ELF-1 (cell line): ENCODE data around the gene SLC15A1.

Experiments used
- DNase-seq: peaks from one replicate; pipeline ENCODE4 v3.0.0-alpha.2; 2016; ENCODE audit warnings: low read depth, low spot score

The SLC15A1 gene, protein sequence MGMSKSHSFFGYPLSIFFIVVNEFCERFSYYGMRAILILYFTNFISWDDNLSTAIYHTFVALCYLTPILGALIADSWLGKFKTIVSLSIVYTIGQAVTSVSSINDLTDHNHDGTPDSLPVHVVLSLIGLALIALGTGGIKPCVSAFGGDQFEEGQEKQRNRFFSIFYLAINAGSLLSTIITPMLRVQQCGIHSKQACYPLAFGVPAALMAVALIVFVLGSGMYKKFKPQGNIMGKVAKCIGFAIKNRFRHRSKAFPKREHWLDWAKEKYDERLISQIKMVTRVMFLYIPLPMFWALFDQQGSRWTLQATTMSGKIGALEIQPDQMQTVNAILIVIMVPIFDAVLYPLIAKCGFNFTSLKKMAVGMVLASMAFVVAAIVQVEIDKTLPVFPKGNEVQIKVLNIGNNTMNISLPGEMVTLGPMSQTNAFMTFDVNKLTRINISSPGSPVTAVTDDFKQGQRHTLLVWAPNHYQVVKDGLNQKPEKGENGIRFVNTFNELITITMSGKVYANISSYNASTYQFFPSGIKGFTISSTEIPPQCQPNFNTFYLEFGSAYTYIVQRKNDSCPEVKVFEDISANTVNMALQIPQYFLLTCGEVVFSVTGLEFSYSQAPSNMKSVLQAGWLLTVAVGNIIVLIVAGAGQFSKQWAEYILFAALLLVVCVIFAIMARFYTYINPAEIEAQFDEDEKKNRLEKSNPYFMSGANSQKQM

DNA sequence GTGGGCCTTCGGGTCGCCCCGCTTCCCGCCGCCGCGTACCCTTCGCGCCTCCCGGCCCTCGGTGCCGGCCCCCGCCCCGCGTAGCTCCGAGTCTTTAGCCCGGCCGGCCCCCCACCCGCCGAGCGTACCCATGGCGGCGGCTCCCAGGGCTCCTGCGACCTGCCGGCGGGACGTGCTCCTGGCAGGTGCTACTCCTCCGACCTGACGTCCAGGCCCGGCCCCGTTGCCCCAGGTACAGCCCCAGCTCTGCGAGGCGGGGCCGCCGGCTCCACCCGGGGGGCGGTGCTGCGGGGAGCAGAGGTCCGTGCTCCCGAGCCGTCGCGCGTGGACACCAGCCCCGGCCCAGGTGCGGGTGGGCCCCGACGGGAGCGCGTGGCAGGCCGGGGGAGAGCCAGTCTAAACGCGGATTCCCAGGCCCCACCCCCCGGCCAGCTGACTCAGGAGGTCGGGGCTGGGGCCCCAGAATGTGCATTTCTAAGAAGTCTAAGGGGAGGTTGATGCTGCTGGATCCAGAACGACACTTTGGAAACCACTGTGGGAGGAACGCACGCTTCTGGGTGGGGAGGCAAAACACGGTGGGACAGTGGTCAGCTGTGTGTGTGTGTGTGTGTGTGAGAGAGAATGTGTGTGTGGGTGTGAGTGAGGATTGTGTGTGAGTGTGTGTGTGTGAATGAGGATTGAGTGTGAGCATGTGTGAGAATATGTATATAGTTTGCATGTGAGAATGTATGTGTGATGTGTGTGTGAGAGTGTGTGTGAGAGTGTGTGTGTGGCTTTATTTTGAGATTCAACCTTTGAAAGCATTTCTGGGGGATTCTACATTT lies at the start of gene SLC15A1:
Gene SLC15A1 (minus strand): TSS at position 206 of the 824 bp plus-strand sequence. CDS start 74 bp downstream, at position 132.
- no peak for DNase-seq

DNA sequence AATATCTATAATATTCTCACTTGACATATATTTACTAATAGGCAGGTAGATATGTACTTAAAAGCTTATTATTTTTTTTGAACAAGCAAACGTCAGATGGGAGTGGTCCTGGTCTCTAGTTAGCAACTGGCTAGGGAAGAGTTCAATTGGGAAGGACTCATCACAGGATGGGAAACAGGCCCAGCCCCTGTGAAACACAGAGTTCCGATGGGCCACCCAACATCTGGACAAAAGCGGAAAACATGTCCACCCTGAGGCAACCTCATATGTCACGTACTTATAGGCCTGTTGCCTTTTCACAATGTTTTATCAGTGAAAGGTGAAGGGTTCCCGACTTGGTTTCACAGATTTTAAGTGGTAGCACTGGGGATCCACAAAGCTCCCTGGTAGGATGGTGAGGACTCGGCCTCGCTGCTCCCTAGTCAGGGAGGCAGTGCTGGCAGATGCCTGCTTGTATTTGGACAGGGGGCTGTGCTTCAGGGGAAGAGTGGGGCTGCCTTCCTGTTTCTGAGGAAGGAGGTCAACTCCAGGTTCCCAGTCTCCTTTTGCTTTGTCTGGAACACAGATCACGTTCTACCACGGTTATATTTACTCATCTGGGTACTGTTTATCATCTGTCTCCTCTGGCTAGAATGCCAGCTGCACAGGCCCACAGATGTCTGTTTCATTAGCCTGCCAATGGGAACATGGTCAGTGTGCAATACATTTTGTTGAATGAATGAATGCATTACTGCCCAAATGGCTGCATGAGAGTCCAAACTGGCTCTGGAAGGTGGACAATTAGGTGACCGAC lies 49.4 kb upstream of the SLC15A1 start:
- DNase-seq: no peak

DNA sequence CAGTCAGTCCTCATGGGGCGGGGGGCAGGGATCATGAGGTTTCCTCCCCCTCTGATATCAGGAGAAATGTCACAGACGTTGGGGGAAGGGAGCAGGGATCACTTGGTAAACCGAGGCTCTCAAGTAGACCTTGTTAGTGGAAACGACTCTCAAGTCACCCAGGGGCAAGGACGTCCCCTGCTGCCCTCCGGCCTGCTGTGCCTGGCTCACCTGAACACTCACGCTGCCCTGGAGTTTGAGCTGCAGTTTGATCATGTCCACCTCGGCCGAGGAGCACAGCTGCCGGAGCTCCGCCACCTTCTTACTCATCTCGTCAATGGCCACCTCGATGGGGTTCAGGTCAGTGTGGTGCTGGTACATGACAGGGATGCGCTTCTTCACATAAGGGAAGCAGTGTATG lies 47.6 kb upstream of the SLC15A1 start:
- no peak for DNase-seq

DNA sequence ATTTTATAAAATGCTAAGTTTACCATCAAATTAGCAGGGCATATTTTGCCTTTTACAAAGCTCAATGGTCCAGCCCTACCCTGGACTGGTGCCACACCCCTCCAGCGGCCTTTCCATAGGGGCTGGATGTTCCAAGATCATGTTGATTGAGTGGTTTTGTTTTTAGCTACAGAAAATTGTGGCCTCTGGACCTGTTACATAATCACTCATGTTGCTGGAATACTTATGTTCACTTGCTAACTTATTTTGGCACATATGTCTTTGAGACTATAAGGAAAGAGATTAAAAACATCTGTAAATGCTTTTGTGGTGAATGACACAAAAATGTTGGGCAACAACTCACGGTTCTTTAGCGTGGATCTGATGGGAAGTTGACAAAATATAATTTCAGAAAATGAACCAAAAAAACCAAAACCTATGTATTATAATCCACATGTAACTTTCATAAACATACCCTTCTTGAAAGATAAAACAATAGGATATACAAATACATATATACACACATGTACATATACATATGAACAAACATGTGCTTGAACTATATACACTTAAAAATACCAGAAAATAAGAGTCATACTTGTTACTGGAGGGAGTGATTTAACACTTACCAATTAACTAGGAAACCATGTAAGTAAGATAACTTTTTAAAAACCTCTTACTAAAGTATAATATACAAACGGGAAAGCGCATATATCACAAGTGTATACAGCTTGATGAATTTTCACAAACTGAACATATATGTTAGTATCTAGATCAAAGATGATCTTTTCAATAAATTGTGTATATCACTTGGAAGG lies 46.6 kb upstream of the SLC15A1 start:
- no peak for DNase-seq

DNA sequence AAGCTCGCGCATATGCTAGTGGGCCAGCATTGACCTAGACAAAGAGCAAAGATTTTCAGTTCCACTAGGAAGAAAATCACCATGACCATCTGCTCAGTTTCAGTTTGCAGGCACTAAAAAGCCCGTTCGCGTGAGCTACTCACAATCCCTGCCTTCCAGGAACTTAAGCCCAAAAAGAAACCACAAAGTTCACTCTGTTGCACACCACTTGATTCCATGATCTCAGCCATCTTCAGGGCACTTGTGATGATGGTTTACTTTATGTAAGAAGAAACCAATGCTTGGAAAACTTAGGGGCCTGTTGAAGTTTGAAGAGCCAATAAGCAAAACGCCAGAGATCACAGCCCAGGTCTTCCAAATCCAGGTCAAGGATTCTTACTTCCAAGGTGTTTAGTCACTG lies 45.0 kb upstream of the SLC15A1 start:
- DNase-seq: no peak

DNA sequence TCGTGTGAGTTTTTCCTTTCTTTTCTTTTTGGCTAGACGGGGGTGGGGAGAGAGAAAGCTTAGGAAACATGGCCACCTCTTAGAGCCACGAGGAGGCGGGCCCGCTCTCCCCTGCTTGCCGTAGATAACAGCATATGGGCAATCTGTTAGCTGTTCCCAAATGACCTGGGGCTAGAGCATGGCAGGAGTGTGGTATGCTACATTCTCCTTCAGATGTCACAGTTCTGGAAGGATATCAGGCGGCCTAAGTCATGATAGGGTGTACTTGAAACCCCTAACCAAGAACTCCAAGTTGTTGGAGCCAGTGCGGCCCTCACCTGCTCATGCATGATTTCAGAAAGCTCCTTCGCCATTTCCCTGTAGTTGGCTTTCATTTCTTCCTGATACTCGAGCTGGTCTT lies 44.3 kb upstream of the SLC15A1 start:
- peak; percentile 41 for DNase-seq

DNA sequence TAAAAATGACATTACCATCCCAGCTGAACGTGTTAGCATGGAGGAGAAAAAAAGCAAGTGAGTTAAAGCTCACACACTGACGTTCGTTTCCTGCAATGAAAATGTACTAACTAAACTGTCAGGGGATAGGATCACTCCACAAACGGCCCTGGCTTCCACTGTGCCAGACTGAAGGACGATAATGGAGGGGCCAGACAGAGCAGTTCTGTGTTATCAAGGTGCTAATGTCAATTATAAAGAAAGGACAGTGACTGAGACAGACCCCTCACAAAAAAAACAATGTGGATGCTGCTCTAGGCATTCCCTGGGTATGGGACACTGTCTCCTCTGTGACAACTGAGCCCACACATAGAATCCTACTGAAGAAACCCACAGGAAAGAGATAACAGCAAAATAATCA lies 43.7 kb upstream of the SLC15A1 start:
- DNase-seq: no peak

DNA sequence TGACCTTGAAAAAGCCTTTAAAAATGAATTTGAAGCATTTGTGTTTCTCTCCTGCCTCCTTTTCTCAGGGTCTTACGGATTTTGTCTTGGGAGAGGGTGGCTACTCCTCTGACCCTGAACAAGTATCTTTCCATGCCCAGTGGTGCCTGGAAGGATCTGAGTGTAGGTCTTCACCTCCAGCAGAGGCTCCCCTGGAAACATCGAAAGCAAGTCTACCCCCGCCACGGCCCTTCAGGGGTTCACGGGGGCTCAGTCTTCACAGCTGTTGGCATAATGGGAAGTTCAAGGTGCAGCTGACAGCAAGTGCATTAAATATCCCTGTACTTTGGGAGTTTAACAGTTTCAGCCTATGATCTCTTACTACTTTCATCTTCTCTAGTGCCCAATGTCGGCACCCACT lies 42.7 kb upstream of the SLC15A1 start:
- DNase-seq: no peak

DNA sequence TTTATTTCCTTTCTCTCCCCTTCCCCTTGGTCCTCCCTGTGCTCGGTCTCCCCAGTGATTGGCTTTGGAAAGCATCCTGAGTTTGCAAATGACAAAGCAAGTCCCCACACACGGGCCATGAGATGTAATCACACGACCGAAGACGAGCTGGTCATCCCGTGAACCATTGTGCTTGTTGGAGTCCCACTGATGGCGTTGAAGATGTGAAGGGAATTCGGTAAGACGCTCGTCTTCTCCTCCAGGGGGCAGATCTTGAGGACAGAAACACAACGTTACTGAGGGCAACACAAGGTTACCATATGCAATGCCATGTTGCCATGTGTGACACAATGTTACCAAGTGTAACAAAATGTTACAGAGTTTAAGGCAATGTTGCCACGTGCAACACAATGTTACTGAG lies 42.0 kb upstream of the SLC15A1 start:
- no peak for DNase-seq

DNA sequence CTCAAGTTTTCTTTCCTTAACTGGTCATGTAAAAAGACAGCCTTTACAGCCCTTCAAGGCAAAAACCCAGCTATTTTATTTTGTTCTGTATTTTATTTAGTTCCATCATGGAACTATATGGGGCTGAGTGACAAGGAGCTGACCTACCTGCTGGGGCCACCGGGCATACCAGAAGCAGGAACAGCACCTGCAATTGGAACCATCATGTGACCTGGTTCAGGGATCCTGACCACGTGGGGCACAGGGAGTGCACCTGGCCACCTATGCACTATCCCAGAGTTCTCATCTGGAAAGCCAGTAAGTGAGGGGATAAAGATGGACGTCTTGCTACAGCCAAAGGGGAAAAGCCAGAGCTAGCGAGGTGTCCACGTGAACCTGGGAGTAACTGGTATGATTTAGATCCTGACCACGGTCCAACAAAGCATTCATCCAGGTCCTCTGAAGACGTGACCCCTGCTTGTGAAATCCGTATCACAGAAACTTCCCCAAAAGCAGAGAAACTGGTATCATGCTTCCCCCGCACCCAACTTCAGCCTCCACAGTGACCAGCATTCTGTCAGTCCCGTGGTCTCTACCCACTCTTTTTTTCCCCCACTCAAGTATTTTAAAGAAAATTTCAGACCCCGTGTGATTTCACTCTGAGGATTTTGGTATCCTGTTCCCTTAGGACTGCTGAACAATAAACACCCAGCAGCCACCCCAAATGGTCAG lies 40.5 kb upstream of the SLC15A1 start:
- no peak for DNase-seq

DNA sequence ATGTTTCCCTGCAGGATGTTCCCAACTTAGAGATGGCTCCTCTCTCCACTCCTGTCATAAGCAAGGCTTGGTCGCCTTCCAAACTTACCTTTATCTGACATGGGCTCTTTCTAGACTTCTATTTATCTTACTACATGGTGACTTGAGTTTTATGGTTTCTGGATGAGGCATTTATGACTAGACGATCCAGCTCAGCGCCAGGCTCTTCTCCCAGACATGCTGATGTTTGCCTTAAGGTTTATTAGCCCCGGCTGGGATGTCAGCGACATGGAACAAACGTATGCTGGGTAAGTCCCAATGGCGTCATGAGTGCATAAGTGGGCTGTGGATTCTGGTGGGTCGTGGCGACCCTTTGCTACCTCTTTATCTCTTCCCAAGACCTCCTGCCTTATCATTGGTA lies 39.8 kb upstream of the SLC15A1 start:
- no peak for DNase-seq

DNA sequence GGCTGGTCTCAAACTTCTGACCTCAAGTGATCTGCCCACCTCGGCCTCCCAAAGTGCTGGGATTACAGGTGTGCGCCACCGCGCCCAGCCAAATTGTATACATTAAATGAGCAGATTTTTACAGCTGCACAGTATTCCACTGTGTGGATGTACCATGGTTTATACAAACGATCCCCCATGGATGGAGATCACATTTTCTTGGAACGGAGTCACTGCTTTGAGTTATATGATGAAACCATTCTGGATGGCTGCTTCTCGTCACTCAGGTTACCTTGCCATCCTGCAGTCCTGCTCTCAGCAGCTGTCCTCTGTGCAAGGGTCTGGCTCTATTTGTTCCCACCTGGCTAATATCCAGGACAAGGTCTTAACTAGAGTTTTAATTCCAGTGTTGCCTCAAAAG lies 39.1 kb upstream of the SLC15A1 start:
- DNase-seq: no peak

DNA sequence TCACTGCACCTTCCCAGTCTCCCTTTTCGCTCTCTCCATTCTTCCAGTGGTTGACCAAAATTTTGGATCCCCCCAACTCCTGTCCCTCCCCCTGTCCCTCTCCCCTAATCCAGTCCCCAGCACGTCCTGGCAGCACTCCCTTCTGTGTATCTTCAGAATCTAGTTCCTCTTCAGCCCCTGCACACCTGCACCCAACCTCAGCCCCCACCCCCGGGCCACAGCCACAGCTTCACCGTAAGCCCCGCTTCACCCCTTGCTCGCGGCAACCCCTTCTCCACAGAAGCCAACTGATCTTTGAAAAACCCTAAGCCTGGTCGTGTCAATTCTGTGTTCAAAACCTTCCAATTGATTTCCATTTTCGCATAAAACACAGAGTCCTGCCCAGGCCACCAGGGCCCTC lies 35.5 kb upstream of the SLC15A1 start:
- no peak for DNase-seq

DNA sequence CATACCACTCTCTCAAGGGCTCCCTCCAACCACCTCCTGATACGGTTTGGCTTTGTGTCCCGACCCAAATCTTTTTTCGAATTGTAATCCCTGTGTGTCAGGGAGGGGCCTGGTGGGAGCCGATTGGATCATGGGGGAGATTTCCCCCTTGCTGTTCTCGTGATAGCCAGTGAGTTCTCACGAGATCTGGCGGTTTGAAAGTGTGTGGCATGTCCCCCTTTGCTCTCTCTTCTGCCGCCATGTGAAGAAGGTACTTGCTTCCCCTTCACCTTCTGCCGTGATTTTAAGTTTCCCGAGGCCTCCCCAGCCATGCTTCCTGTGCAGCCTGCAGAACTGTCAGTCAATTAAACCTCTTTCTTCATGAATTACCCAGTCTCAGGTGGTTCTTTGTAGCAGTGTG lies 34.7 kb upstream of the SLC15A1 start:
- DNase-seq: no peak

DNA sequence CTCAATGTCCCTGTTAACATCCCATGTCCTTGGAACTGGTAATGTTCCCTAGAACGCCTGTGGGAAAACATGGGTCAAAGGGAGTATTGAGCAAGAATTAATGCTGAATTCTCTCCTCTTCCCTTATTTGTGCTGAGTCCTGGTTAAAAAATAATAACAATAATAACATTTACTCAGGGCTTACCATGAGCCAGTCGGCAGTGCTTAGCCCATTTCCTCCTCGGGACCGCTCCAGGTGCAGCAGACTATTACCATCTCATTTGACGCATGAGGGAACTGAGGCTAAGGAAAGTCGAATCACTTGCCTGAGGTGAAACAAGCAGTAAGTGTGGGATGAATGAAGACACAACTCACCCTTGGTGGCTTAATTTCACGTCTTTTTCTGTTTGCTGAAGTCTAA lies 33.6 kb upstream of the SLC15A1 start:
- DNase-seq: no peak

DNA sequence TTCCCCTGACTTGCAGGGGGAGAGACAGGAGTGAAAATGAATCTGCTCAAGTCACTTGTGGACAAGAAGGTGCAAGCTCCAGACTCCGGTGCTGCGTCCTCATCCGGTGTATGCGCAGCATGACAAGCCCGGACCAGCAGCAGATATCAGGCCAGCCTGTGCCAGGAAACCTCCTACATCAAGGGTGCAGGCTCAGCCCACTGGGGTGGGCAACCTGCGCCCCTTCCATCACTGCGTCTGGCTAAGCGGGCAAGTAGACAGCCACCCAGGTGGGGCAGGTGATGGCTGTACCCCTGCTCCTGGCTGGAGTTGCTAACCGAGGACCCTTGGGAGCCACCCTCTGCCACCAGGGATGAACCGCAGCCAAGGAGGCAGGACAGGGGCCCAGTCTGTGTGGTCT lies 32.9 kb upstream of the SLC15A1 start:
- no peak for DNase-seq

DNA sequence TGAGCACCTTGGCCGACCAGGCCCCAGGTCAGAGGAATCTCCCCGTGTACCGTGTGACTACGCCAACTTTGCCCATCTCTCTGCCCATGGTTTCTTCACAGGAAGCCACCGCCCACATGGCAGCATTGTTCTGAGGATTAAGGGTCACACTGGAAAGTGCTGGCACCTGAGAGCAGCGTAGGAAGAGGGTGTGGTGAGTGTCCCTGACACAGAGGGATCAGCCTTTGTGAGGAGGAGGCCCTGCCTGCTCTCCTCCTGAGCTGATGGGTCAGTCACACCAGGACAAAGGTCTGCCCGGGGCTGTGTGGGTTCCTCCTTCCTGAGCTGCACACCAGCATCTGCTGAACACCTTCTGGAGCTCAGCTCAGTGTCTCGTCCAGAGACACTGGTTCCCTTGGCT lies 32.2 kb upstream of the SLC15A1 start:
- DNase-seq: no peak

DNA sequence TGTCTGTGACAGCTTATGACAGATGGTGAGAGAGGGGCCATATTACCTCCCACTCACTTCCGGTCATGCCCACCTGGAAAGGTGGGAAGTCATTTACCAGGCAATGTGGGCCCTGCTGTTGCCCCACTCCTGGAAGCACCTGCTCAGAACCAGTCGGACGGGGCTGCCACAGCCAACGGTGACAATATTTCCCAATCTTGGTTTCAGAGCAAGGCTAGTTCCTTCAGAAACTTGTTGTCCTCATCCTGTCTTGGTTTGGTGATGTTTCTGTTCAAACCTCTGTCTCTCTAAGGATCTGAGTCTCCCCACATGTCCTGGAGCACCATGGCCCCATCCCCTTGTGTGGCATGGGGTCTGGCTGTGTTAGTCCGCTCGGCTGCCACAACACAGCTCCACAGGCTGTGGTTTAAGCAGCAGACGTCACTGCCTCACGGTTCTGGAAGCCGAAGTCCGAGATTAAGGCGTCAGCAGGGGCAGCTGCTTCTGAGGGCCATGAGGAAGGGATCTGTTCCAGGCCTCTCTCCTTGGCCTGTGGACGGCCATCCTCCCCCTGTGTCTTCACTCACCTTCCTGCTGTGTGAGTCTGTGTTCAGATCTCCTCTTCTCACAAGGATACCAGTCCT lies 31.5 kb upstream of the SLC15A1 start:
- no peak for DNase-seq

DNA sequence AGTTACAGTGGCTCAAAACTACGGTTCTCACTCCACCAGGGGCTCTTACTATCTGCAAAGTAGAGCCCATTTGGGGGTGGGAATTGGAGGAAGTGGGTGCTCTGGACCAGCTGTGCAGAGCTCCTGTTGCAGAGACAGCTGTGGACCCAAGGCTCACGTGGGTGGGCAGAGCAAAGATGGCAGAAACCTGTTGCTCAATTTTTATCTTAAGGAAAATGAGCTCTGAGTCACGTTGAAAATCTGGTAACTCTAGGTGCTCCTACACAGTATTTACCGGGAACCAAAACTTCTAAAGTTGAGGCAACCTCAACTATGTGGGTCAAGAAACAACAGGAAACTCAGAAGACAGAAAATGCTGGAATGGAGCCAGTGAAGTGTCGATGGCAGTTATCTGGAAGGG lies 30.2 kb upstream of the SLC15A1 start:
- no peak for DNase-seq

DNA sequence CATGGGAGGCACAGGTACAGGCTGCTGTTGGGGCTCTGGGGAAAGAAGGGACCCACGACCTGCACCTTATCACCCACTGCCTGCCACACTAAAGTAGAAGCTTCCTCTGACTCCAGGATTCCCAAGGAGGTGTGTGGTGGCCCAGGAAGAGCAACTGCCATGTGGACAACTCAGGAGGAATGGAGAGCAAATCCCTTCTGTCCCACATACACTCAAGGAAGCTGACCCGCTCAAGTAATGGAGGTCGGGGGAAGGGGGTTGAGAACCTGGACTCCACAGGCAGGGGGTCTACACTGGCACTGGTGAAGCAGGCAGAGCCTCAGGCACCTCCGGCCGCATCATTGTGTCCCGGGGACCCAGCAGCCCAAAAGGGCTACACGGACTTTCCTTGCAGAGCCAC lies 29.4 kb upstream of the SLC15A1 start:
- no peak for DNase-seq
